ENCODE results near the gene INPP5K.
"Not testable (repeated sequence)": the region's sequence is repeated elsewhere in the genome, so short reads cannot be mapped to it uniquely, and the experiment has no call there.

INPP5K gene

DNA sequence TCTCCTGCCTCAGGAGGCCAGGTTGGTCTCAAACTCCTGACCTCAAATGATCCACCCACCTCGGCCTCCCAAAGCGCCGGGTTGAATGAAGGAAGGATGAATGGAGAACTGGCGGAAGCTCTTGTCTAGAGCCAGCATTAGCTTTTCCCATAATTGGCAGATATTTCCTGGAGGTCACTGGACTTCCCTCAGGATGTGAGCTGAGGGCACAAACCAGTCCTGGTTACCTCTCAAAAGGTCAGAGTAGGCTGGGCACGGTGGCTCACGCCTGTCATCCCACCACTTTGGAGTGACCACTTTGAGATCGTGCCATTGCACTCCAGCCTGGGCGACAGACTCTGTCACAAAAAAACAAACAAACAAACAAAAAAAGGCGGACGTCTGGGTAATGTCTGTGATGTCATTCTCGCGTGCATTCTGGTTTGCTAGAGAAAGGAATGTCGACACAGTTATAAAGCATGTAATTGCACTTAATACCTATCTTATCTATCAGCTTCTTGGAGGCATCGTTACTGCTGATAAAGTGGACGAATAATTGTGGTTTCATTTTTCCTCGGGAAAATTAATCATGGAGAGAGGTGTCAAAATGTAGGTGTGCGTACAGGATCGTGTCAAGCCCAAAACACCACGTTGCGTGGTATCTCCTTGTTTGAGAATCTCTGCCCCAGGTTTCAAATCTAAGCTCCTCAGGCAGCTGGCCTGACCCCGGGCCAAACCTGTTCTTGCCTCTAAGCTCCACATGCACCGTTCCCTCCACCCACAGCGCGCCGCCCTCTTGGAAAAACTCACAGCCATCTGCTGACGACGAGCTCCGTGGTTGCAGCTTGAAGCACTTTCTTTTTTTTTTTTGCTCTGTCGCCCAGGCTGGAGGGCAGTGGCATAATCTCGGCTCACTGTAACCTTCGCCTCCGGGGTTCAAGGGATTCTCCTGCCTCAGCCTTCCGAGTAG, 54.0 kb downstream of the INPP5K start:
- ATAC-seq, result no peak

DNA sequence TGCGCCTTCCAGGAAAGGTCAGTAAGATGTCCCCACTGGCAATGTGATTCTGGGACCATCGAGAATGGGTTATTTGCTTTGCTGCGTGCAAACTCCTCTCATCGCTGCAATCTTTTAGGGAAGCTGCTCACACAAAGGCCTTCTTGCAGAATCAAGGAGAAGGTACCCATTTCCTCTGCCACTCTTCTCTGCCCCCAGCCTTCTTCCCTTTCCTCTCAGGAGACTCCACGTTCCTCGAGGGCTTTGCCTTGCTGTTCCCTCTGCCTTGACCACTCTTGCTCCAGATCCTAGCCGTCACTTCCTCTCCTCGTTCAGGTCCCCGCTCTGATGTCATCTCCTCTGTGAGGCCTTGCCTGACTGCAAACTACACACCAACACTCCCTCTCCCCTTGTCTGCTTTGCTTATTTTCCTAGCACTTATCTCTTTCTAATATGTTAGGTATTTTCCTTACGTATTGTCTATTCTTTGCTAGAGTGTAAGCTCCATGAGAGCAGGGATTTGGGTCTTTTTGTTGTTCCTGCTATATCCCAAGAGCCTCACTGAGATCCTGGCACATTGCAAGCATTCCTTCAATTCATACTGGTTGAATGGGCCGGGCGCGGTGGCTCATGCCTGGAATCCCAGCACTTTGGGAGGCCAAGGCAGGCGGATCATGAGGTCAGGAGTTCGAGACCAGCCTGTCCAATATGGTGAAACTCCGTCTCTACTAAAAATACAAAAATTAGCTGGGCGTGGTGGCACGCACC, 55.0 kb downstream of the INPP5K start:
- no peak for ATAC-seq

DNA sequence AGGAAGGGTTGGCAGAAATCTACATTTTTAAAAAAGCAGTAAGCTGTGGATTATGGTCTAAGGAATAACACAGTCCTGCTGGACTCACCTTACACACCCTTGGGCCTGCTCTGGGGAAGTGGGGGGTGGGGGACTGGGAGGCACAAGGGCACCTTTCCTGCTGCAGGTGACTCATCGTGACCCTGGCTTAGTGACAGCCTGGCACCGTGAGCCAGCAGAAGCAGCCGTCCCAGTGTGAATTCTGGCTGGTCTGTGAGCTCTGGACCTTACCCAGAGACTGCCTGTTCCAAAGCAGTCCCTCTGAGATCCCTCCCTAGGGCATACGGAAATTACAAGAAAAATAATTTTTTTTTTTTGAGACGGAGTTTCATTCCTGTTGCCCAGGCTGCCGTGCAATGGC, 56.2 kb downstream of the INPP5K start:
- ATAC-seq, result no peak

DNA sequence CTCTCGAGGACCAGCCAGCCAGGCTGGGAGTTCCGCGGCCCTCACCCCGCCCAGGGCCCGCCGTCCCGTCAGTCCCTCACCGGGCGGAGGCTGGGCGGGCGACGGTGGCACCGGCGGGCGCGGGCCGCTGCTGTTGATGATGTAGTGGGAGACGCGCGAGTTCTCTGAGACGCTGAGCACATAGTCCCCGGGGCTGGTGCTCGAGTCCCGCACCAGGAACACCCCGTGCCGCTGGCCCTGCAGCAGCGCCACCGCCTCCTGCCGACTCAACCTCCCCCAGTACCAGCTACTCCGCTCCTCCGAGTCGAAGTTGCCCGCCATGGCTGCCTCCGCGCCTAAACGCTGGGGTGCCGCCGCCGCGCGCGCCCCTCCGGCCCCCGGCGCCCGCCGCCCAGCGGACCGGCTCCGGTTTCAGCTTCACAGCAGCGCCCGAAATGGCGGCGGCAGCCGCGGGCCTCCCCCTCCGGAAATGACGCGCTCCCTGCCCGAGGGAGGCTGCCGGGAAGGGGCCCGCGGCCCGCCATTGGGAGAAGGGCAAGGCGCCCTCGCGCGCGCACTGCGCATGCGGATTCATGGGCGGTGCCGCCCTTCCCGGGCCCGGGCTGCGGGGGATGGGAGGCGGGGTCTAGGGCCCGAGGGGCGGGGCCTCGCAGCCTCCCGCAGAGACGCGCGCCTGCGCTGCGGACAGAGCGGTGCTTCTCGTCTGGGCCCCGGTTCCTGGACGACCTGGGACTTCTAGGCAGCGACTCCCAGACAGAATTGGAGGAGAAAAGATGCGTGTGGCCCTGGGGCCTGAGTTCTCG, 60.4 kb downstream of the INPP5K start, which contains the start of gene CRK:
Gene CRK, minus strand, starts transcription at position 436 of the 803 bp plus-strand sequence. Its CDS starts 115 bp downstream, at position 321.
- ATAC-seq, result peak; percentile 91 to 95

DNA sequence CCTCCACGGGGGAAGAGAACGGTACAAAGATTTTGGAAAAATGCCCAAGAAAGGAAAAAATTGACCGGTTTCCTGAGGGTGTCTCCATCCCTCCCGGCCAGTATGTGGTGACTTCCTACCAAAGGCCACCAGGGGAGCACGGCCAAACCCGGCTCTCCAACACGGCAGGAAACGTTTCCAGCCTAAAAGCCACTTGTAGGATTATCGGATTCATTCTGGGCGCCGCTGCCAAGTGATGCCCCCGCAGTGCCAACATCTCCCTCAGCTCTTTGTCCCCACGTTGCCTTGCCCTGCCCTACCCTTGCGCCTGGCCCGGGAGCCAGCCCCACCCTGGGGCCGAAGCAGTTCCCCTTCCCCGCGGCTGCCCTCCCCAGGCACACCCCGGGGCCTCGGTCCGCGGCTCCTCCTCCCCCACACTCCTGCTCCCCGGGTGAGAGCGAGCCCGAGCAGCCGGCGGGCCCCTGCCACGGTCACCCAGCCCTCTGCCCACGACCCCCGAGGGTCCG, 61.1 kb downstream of the INPP5K start:
- peak; percentile 12 to 18 for ATAC-seq

DNA sequence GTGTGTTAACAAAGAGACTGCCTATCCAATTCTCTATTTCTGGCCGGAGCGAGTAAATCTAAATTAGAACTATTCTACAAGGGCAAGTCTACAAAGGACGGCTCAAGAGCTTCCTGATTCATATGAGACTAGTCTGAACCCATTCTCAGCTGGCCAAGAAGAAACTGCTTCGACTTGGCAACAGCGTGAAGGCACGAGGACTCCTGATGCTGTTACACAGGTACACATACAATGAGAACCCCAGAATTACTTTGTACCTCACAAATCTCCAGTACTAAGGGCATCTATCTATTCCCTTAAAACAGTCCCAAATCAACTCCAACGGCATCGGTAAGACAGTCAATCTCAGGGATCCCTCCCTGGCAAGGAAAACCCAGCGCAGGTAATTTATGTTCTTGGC, 61.9 kb downstream of the INPP5K start:
- no peak for ATAC-seq

DNA sequence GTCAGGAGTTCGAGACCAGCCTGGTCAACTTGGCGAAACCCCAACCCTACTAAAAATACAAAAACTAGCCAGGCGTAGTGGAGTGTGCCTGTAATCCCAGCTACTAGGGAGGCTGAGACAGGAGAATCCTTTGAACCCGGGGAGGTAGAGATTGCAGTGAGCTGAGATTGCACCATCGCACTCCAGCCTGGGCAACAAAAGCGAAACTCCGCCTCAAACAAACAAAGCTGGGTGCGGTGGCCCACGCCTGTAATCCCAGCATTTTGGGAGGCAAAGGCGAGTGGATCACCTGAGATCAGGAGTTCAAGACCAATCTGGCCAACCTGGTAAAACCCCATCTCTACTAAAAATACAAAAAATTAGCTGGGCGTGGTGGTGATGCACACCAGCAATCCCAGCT, 62.7 kb downstream of the INPP5K start:
- ATAC-seq, result not testable (repeated sequence)

DNA sequence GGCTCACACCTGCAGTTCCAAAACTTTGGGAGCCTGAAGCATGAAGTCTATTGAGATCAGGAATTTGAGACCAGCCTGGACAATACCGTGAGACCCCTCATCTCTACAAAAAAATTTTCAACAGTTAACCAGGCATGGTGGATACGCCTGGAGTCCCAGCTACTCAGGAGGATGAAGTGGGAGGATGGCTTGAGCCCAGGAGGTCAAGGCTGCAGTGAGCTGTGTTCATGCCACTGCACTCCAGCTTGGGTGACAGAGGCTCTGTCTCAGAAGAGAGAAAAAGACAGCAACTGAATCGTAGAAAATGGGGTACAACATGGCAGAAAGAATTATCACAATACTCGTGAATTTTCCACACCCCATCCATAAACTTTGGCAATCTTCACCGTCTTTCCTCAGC, 63.6 kb downstream of the INPP5K start:
- no peak for ATAC-seq

DNA sequence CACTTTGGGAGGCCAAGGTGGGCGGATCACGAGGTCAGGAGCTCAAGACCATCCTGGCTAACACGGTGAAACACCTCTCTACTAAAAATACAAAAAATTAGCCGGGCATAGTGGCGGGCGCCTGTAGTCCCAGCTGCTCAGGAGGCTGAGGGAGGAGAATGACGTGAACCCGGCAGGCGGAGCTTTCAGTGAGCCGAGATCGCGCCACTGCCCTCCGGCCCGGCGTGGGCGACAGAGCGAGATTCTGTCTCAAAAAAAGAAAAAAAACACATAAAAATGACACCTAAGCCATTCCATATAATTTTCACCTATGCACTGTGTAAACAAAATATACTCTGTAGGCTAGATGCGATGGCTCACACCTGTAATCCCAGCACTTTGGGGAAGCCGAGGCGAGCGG, 66.2 kb downstream of the INPP5K start:
- ATAC-seq, result not testable (repeated sequence)

DNA sequence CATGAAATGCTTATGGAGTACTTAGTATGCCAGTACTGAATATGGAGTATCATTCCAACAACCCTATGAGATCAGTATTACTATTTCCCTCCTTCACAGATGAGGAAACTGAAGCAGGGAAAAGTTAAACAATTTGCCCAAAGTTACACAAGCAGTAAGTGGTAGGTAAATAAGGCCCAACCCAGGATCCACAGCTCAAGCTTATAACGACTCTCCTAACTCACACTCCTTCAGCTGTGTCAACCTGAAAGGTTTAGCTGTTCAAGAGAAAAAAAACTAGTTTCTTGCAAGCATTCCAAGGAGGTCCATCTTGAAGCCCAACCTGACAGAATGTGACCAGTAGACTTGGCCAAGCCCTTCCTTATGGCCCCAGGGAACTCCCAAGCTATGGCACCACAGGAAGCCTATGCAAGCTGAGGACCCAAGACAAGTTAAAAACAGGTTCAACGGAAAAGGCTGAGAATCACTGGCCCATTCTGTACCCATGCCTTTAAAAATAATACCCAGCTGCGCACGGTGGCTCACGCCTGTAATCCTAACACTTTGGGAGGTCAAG, 66.9 kb downstream of the INPP5K start:
- ATAC-seq, result no peak

DNA sequence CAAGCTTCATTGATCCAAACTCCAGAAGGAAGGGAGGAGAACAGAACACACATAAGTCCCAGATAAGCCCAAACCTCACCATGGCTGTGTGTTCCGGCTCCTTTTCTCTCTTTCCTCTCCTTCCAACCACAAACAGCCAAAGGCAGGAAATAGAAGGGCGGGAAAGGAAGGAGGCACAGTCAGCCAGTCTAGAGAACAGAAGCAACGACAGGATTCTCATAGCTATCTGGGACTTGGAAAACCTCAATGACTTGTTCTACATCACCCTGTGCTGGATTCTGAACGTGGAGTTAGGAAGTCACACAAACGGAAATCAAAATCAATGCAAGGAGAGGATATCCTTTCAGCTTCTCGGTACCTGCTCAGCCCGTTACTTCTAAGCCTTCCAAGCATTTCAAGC, 69.4 kb downstream of the INPP5K start:
- ATAC-seq, result no peak

DNA sequence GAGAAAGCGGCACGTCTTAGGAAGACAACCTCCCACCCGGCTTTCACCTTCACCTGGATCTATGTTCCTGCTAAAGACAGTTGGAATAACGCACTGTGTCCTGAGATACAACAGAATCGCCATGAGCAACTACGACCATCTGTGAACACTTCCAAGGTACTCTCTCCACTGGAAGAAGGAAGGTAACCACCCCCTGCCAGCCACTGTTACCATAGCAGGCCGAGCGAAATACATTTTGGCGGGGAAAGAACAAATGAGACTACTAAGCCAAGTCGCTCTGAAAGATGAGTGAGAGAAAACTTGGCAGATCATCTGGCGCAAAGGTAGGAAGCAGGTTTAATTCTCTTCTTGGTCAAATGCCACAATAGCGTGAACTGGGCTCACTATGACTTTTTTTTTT, 70.2 kb downstream of the INPP5K start:
- no peak for ATAC-seq

DNA sequence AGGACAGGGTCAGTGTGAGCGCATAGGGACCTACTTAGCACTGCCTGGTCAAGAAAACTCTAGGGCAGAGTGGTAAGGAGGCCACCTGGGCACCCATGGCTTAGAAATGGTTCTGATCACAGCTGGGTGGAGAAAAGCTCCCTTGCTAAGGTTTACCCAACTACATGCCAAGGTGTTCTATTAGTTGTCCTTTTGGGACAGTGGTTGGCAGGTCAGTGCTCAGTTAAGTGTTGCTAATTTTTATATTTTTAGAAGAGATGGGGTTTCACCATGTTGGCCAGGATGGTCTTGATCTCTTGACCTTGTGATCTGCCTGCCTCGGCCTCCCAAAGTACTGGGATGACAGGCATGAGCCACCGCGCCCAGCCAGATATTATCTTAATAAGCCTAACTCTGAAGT, 70.7 kb downstream of the INPP5K start:
- ATAC-seq, result not testable (repeated sequence)
